ENCODE data around the gene MRPS18A. TPM values are rescaled to one million over a fixed set of nuclear protein-coding genes. Genes with fewer than 3 reads are reported as not detected.

Gene MRPS18A
- total and polyA plus RNA-seq, 2 of the 13 experiments (the other 11 are each of a cell fraction or from before 2014, with no cell fraction given) = 87.8 to 89.1 TPM

DNA sequence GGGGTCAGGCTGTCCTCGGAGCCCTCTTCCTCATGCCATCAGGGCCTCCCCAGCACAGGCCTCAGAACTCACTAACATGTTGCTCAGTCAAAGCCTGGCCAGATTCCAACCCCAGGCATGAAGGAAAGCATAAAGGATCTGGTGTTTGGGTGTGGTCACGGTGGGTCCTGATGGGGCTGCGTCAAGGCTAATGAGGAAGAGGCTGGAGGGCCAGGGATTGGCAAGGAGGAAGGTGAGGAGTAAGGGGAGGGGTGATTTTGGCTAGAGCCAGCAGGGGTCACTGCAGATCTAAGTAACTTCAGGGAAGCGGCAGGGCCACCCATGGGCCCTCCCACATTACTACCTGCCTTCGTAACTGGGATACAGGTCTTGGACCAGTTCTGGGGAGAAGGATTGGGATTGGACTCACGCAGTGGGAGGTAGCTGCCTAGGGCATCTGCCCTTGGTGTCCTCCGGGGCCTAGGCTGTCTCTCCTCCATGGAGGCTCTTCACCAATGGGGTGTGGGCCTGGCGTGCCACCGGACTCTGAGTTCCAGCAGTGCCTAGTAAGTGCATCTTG lies 36.2 kb upstream of the MRPS18A start (continued):
- TF ChIP-seq, protein P1, sequence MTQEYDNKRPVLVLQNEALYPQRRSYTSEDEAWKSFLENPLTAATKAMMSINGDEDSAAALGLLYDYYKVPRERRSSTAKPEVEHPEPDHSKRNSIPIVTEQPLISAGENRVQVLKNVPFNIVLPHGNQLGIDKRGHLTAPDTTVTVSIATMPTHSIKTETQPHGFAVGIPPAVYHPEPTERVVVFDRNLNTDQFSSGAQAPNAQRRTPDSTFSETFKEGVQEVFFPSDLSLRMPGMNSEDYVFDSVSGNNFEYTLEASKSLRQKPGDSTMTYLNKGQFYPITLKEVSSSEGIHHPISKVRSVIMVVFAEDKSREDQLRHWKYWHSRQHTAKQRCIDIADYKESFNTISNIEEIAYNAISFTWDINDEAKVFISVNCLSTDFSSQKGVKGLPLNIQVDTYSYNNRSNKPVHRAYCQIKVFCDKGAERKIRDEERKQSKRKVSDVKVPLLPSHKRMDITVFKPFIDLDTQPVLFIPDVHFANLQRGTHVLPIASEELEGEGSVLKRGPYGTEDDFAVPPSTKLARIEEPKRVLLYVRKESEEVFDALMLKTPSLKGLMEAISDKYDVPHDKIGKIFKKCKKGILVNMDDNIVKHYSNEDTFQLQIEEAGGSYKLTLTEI (CRISPR knock-in tag; conservative IDR thresholded peaks at IDR 0.05) = no peak
- TF ChIP-seq ZNF296 (CRISPR knock-in tag; conservative IDR thresholded peaks at IDR 0.05) = no peak
- TF ChIP-seq MAZ (IDR thresholded peaks at IDR 0.05; ENCODE audit: borderline replicate concordance, low read depth, low read length) = 0 out of 2 replicates have a peak, but pooled peaks have one; percentile 41
- no peak; the same call in 1 of the 2 replicates for TF ChIP-seq MAZ (CRISPR knock-in tag; IDR thresholded peaks at IDR 0.05; ENCODE audit: low read depth)
- TF ChIP-seq ZNF382 (CRISPR knock-in tag; IDR thresholded peaks at IDR 0.05; ENCODE audit: borderline replicate concordance) = no peak
- TF ChIP-seq ZFP36L2 (CRISPR knock-in tag; IDR thresholded peaks at IDR 0.05) = no peak
- peak; percentile 38 for TF ChIP-seq XRCC5 (optimal IDR thresholded peaks at IDR 0.05; ENCODE audit: low read length)
- TF ChIP-seq TSC22D2 (CRISPR knock-in tag; IDR thresholded peaks at IDR 0.05; ENCODE audit: borderline replicate concordance) = no peak
- TF ChIP-seq PITX1 (CRISPR knock-in tag; IDR thresholded peaks at IDR 0.05) = peak; percentile 45; the same call in 1 of the 2 replicates
- peak; percentile 53; the same call in 1 of the 2 replicates for TF ChIP-seq SSRP1 (CRISPR knock-in tag; IDR thresholded peaks at IDR 0.05)
- no peak; the same call in 1 of the 2 replicates for TF ChIP-seq ZNF101 (CRISPR knock-in tag; IDR thresholded peaks at IDR 0.05; ENCODE audit: borderline replicate concordance, low read depth)
- TF ChIP-seq GATA4 (IDR thresholded peaks at IDR 0.05; ENCODE audit: borderline replicate concordance, low read depth) = no peak
- TF ChIP-seq MAFF (IDR thresholded peaks at IDR 0.05; ENCODE audit: low read depth, low read length) = no peak
- no peak for TF ChIP-seq U2AF2 (IDR thresholded peaks at IDR 0.05; ENCODE audit: low read depth, low read length)
- TF ChIP-seq YY1 (IDR thresholded peaks at IDR 0.05; ENCODE audit: insufficient read depth, insufficient replicate concordance, low read depth, low read length) = peak; percentile 32
- TF ChIP-seq ZNF670 (CRISPR knock-in tag; IDR thresholded peaks at IDR 0.05; ENCODE audit: borderline replicate concordance) = no peak
- no peak for TF ChIP-seq ZNF672 (CRISPR knock-in tag; IDR thresholded peaks at IDR 0.05)
- TF ChIP-seq MAF1 (CRISPR knock-in tag; IDR thresholded peaks at IDR 0.05; ENCODE audit: borderline replicate concordance) = no peak
- no peak for TF ChIP-seq MEIS1 (CRISPR knock-in tag; IDR thresholded peaks at IDR 0.05; ENCODE audit: borderline replicate concordance)
- TF ChIP-seq, protein P2, sequence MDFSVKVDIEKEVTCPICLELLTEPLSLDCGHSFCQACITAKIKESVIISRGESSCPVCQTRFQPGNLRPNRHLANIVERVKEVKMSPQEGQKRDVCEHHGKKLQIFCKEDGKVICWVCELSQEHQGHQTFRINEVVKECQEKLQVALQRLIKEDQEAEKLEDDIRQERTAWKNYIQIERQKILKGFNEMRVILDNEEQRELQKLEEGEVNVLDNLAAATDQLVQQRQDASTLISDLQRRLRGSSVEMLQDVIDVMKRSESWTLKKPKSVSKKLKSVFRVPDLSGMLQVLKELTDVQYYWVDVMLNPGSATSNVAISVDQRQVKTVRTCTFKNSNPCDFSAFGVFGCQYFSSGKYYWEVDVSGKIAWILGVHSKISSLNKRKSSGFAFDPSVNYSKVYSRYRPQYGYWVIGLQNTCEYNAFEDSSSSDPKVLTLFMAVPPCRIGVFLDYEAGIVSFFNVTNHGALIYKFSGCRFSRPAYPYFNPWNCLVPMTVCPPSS (IDR thresholded peaks at IDR 0.05) = no peak
- no peak for TF ChIP-seq ZNF510 (CRISPR knock-in tag; IDR thresholded peaks at IDR 0.05; ENCODE audit: low read depth)
- TF ChIP-seq THAP11 (CRISPR knock-in tag; IDR thresholded peaks at IDR 0.05) = no peak
- TF ChIP-seq POLR2G (IDR thresholded peaks at IDR 0.05; ENCODE audit: low read depth, low read length) = no peak
- TF ChIP-seq ZBED4 (CRISPR knock-in tag; IDR thresholded peaks at IDR 0.05; ENCODE audit: borderline replicate concordance) = peak; percentile 71
- no peak for TF ChIP-seq NFKBIZ (CRISPR knock-in tag; IDR thresholded peaks at IDR 0.05)

Measured in HepG2 (cell line).